ENCODE results near the gene CDK5RAP2. TPM values are rescaled to one million over a fixed set of nuclear protein-coding genes. Genes with fewer than 3 reads are reported as not detected.

Gene CDK5RAP2
- total and polyA plus RNA-seq, 9 of the 15 experiments (the other 6 are each of a cell fraction or from before 2014, with no cell fraction given): 19.9 to 68.8 (median 42.2) TPM

DNA sequence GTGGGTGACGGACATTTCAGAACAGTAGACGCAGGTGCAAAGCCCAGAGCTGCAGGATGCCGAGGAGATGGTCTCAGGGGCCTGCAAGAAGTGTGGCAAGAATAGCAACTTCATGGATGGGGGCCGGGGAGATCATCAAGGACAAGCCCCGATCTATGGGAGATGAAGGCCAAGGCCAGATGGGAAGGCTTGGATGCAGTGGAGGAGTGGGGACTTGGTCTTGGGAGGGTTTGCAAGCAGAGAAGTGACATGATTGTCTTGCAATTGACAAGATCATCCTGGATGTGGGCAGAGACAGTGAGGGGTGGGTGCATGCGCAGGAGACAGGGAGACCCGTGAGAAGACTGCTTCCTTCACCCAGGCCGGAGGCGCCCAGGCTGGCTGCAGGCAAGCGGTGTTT is 198.1 kb downstream of the CDK5RAP2 start:
- Histone ChIP-seq H3K79me2 (ENCODE audit: control insufficient read depth, insufficient read depth, low read length) (no peaks in the 10 kb centered on the region), H3K9ac (ENCODE audit: insufficient read depth in 1 of 2, low read depth in 2 of 2, low read length in 2 of 2) (no peak overlapping the region), H4K20me1 (replicated peaks; ENCODE audit: control insufficient read depth, insufficient read depth, low read length) (no peaks in the 10 kb centered on the region; the same call in 1 of the 2 replicates), H3K4me1 (replicated peaks in 1 of 2; ENCODE audit: control insufficient read depth in 2 of 2, insufficient read depth in 2 of 2, low read length in 2 of 2) (peaks cover 0 to 13% of the 10 kb centered on the region in 2 experiments; a peak in 1 of 5 replicates), H3K9me3 (replicated peaks; ENCODE audit: control insufficient read depth, insufficient read depth, low read depth, low read length) (peaks cover under 1% of the 10 kb centered on the region; the same call in 1 of the 2 replicates), H3K27me3 (ENCODE audit: control insufficient read depth in 2 of 2, insufficient read depth in 2 of 2, low read length in 2 of 2) (peaks cover 20 to 32% of the 10 kb centered on the region in 2 experiments), H3K4me3 (no peak overlapping the region), H3K4me2 (ENCODE audit: insufficient read depth, low read length) (no peak overlapping the region), H2AFZ (ENCODE audit: low read depth, low read length) (no peak overlapping the region), H3K9me1 (ENCODE audit: control insufficient read depth, insufficient read depth, low read length) (no peaks in the 10 kb centered on the region), H3K36me3 (ENCODE audit: control insufficient read depth, insufficient read depth, low read length) (no peaks in the 10 kb centered on the region), H3K27ac (ENCODE audit: extremely low read depth, low read depth, low read length) (no peak overlapping the region)
- 17% methylated on average over 10 of the region's 10 CpGs for WGBS (ENCODE audit: insufficient coverage, low coverage, missing lambda C conversion rate)
- in situ Hi-C loops (cut with MboI) (no loop called here), intact Hi-C loops (cut with micrococcal nuclease) (no loop called here)
- TF ChIP-seq, protein P1, sequence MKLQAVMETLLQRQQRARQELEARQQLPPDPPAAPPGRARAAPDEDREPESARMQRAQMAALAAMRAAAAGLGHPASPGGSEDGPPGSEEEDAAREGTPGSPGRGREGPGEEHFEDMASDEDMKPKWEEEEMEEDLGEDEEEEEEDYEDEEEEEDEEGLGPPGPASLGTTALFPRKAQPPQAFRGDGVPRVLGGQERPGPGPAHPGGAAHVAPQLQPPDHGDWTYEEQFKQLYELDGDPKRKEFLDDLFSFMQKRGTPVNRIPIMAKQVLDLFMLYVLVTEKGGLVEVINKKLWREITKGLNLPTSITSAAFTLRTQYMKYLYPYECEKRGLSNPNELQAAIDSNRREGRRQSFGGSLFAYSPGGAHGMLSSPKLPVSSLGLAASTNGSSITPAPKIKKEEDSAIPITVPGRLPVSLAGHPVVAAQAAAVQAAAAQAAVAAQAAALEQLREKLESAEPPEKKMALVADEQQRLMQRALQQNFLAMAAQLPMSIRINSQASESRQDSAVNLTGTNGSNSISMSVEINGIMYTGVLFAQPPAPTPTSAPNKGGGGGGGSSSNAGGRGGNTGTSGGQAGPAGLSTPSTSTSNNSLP (IDR thresholded peaks at IDR 0.05; ENCODE audit: borderline replicate concordance, low read depth, low read length): no peak
- no peak for TF ChIP-seq GTF2A2 (tag; IDR thresholded peaks at IDR 0.05)
- no peak for TF ChIP-seq HDAC1 (IDR thresholded peaks at IDR 0.05)
- TF ChIP-seq, protein P2, sequence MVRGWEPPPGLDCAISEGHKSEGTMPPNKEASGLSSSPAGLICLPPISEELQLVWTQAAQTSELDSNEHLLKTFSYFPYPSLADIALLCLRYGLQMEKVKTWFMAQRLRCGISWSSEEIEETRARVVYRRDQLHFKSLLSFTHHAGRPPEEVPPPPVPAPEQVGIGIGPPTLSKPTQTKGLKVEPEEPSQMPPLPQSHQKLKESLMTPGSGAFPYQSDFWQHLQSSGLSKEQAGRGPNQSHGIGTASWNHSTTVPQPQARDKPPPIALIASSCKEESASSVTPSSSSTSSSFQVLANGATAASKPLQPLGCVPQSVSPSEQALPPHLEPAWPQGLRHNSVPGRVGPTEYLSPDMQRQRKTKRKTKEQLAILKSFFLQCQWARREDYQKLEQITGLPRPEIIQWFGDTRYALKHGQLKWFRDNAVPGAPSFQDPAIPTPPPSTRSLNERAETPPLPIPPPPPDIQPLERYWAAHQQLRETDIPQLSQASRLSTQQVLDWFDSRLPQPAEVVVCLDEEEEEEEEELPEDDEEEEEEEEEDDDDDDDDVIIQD (CRISPR knock-in tag; IDR thresholded peaks at IDR 0.05): no peak
- TF ChIP-seq DACH1 (IDR thresholded peaks at IDR 0.05; ENCODE audit: partially characterized antibody): no peak
- TF ChIP-seq ZNF143 (CRISPR knock-in tag; IDR thresholded peaks at IDR 0.05): no peak
- TF ChIP-seq, protein P3, sequence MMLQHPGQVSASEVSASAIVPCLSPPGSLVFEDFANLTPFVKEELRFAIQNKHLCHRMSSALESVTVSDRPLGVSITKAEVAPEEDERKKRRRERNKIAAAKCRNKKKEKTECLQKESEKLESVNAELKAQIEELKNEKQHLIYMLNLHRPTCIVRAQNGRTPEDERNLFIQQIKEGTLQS (IDR thresholded peaks at IDR 0.05): no peak
- TF ChIP-seq, protein P3 (CRISPR knock-in tag; conservative IDR thresholded peaks at IDR 0.05): no peak
- TF ChIP-seq, protein P4, sequence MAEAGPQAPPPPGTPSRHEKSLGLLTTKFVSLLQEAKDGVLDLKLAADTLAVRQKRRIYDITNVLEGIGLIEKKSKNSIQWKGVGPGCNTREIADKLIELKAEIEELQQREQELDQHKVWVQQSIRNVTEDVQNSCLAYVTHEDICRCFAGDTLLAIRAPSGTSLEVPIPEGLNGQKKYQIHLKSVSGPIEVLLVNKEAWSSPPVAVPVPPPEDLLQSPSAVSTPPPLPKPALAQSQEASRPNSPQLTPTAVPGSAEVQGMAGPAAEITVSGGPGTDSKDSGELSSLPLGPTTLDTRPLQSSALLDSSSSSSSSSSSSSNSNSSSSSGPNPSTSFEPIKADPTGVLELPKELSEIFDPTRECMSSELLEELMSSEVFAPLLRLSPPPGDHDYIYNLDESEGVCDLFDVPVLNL (CRISPR knock-in tag; IDR thresholded peaks at IDR 0.05; ENCODE audit: low read depth): no peak
- TF ChIP-seq, protein P5, sequence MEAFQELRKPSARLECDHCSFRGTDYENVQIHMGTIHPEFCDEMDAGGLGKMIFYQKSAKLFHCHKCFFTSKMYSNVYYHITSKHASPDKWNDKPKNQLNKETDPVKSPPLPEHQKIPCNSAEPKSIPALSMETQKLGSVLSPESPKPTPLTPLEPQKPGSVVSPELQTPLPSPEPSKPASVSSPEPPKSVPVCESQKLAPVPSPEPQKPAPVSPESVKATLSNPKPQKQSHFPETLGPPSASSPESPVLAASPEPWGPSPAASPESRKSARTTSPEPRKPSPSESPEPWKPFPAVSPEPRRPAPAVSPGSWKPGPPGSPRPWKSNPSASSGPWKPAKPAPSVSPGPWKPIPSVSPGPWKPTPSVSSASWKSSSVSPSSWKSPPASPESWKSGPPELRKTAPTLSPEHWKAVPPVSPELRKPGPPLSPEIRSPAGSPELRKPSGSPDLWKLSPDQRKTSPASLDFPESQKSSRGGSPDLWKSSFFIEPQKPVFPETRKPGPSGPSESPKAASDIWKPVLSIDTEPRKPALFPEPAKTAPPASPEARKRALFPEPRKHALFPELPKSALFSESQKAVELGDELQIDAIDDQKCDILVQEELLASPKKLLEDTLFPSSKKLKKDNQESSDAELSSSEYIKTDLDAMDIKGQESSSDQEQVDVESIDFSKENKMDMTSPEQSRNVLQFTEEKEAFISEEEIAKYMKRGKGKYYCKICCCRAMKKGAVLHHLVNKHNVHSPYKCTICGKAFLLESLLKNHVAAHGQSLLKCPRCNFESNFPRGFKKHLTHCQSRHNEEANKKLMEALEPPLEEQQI (IDR thresholded peaks at IDR 0.05): no peak
- no peak for TF ChIP-seq TCF7 (IDR thresholded peaks at IDR 0.05; ENCODE audit: borderline replicate concordance)
- TF ChIP-seq RUNX1 (IDR thresholded peaks at IDR 0.05; ENCODE audit: low read depth): no peak
- no peak for TF ChIP-seq DNMT1 (IDR thresholded peaks at IDR 0.05)
- TF ChIP-seq NFRKB (IDR thresholded peaks at IDR 0.05; ENCODE audit: low read depth): no peak
- TF ChIP-seq SPI1 (IDR thresholded peaks at IDR 0.05; ENCODE audit: borderline replicate concordance, low read depth, low read length): no peak
- TF ChIP-seq XRCC3 (IDR thresholded peaks at IDR 0.05): no peak
- DNase-seq (ENCODE audit: extremely low read depth in 1 of 4, low spot score in 3 of 4) (no peak), FAIRE-seq (no peak), ATAC-seq (no peak)
- CTCF ChIA-PET (ENCODE audit: low intra/inter-chr PET ratio): no interaction called here
- POLR2A ChIA-PET: interaction anchor here (0.6 to 0.7 kb wide), 2 partner anchors 88 to 193 kb away, joined by 3 read pairs; no protein-coding TSS in a partner anchor
- BruUV-seq (replicated peaks): no TSS peak

Data from K562 (cell line).